ENCODE measurements around the gene UNG. TPM values are rescaled to one million over a fixed set of nuclear protein-coding genes. Genes with fewer than 3 reads are reported as not detected.

Gene UNG
- total RNA-seq, 4 donors from 2014 or later: 6.7 to 29.4 (median 20.9) TPM

GRCh38 chr12:109056891-109057290 is 40.5 kb upstream of the UNG start:
- Histone ChIP-seq H3K27me3 (no peaks in the 10 kb centered on the region), H3K4me3 (no peak overlapping the region), H3K27ac (no peak overlapping the region), H3K9me3 (no peaks in the 10 kb centered on the region), H3K4me1 (peaks cover 11 to 24% (median 13%) of the 10 kb centered on the region in 4 donors), H3K36me3 (peaks cover 0 to 26% (median 8%) of the 10 kb centered on the region in 4 donors)
- TF ChIP-seq EP300 (IDR thresholded peaks at IDR 0.05; ENCODE audit: low read depth) (no peak), POLR2A (IDR thresholded peaks at IDR 0.05) (no peak), POLR2AphosphoS5 (IDR thresholded peaks at IDR 0.05) (no peak), CTCF (IDR thresholded peaks at IDR 0.05) (no peak)
- no peak for DNase-seq
- in situ Hi-C loops (cut with MboI; ENCODE audit: low pct_ligation_motif_present in 1 of 4, low pct_unique_long_range_greater_than_20kb in 1 of 4, low sequenced_read_pairs in 3 of 4): no loop called here
- intact Hi-C loops (cut with DNase I; ENCODE audit: low total_unique reads): no loop called here
- WGBS, 2 donors (ENCODE audit: low coverage in 1 of 2): 86% methylated on average over 3 of the region's 3 CpGs

GRCh38 chr12:109057376-109057775 is 40.0 kb upstream of the UNG start:
- intact Hi-C loops (cut with DNase I; ENCODE audit: low total_unique reads) (no loop called here), in situ Hi-C loops (cut with MboI; ENCODE audit: low pct_ligation_motif_present in 1 of 4, low pct_unique_long_range_greater_than_20kb in 1 of 4, low sequenced_read_pairs in 3 of 4) (no loop called here)
- WGBS, 2 donors (ENCODE audit: low coverage in 1 of 2): 95 to 100% methylated on average over 1 of the region's 1 CpG
- TF ChIP-seq POLR2AphosphoS5 (IDR thresholded peaks at IDR 0.05): no peak
- no peak for TF ChIP-seq POLR2A (IDR thresholded peaks at IDR 0.05)
- no peak for TF ChIP-seq CTCF (IDR thresholded peaks at IDR 0.05)
- no peak for TF ChIP-seq EP300 (IDR thresholded peaks at IDR 0.05; ENCODE audit: low read depth)
- Histone ChIP-seq H3K36me3 (peaks cover 0 to 26% (median 8%) of the 10 kb centered on the region in 4 donors), H3K4me3 (no peak overlapping the region), H3K27me3 (no peaks in the 10 kb centered on the region), H3K9me3 (no peaks in the 10 kb centered on the region), H3K27ac (no peak overlapping the region), H3K4me1 (peaks cover 8 to 20% (median 12%) of the 10 kb centered on the region in 4 donors)
- DNase-seq: no peak

- no peak for DNase-seq
- H3K4me3 ChIP-seq: no peak overlapping the region
- intact Hi-C loops (cut with DNase I; ENCODE audit: low total_unique reads) (no loop called here), in situ Hi-C loops (cut with MboI; ENCODE audit: low pct_ligation_motif_present in 1 of 4, low pct_unique_long_range_greater_than_20kb in 1 of 4, low sequenced_read_pairs in 3 of 4) (no loop called here)
- TF ChIP-seq POLR2AphosphoS5 (IDR thresholded peaks at IDR 0.05) (no peak), EP300 (IDR thresholded peaks at IDR 0.05; ENCODE audit: low read depth) (no peak), CTCF (IDR thresholded peaks at IDR 0.05) (no peak), POLR2A (IDR thresholded peaks at IDR 0.05) (no peak)
- H3K36me3 ChIP-seq: peaks cover 0 to 34% (median 8%) of the 10 kb centered on the region in 4 donors
- H3K27ac ChIP-seq: no peak overlapping the region
- 91 to 100% methylated on average over 3 to 6 of the region's 6 CpGs for WGBS, 2 donors (ENCODE audit: low coverage in 1 of 2)
- no peaks in the 10 kb centered on the region for H3K27me3 ChIP-seq
- peaks cover under 1 to 13% (median 7%) of the 10 kb centered on the region in 4 donors for H3K4me1 ChIP-seq
- no peaks in the 10 kb centered on the region for H3K9me3 ChIP-seq
Observed at GRCh38 chr12:109058773-109059172, 38.6 kb upstream of the UNG start.

GRCh38 chr12:109064143-109064542 is 33.3 kb upstream of the UNG start:
- Histone ChIP-seq H3K36me3 (peaks cover 0 to 26% (median 7%) of the 10 kb centered on the region in 4 donors), H3K27me3 (no peaks in the 10 kb centered on the region), H3K9me3 (no peaks in the 10 kb centered on the region), H3K4me3 (no peak overlapping the region), H3K4me1 (peaks cover 0 to 22% (median 5%) of the 10 kb centered on the region in 4 donors), H3K27ac (no peak overlapping the region)
- intact Hi-C loops (cut with DNase I; ENCODE audit: low total_unique reads) (no loop called here), in situ Hi-C loops (cut with MboI; ENCODE audit: low pct_ligation_motif_present in 1 of 4, low pct_unique_long_range_greater_than_20kb in 1 of 4, low sequenced_read_pairs in 3 of 4) (no loop called here)
- TF ChIP-seq POLR2A (IDR thresholded peaks at IDR 0.05) (no peak), CTCF (IDR thresholded peaks at IDR 0.05) (no peak), EP300 (IDR thresholded peaks at IDR 0.05; ENCODE audit: low read depth) (no peak), POLR2AphosphoS5 (IDR thresholded peaks at IDR 0.05) (no peak)
- 74 to 100% methylated on average over 1 to 3 of the region's 3 CpGs for WGBS, 2 donors (ENCODE audit: low coverage in 1 of 2)
- DNase-seq: no peak
